Measurements from ENCODE around the gene FBXO21.
"Not testable (repeated sequence)": the region's sequence is repeated elsewhere in the genome, so short reads cannot be mapped to it uniquely, and the experiment has no call there.

FBXO21 gene

DNA sequence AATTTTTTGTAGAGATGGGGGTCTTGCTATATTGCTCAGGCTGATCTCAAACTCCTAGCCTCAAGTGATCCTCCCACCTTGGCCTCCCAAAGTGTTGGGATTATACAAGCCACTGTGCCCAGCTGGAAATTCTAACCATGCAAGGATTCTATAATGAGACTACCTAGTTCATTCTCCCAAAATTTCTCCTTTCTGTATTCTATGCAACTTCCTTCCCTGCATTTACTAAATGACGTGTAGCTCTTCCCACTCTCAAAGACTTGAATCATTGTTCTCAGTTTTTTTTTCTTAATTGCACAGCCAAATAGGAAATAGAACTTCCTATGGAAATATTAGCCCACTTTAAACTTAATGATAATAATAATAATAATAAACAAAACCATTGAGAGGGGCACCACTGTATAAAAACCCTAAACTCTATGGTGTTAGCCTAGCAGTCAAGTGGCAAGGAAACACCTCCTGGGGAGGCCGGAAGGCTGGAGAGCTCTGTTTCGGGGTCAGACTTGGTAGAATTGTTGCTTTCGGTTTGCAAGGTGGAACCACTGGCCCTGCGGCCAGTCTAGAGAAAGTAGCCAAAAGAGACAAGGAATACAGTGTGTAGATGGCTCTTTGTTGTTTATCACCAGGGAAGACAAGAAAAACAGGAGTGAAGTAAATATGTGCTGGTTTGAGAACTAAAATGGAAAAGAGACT, 51.1 kb downstream of the FBXO21 start:
- no peak for DNase-seq

DNA sequence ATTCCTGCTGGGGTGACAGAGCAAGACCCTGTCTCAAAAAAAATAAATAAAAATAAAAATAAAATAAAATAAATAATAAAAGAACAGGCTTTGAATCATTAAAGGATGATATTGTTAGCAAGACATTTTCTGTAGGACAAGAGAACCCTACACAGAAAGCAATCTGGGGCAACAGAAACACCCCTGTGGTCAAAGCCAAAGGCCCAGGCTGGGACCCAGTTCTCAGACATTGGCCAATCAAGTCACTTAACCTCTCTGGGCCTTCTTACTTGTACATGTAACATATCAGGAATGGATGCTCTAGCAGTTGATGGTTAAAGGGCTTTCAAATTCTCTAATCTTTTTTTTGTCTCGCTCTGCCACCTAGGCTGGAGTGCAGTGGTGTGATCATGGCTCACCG, 55.5 kb downstream of the FBXO21 start:
- no peak for DNase-seq

DNA sequence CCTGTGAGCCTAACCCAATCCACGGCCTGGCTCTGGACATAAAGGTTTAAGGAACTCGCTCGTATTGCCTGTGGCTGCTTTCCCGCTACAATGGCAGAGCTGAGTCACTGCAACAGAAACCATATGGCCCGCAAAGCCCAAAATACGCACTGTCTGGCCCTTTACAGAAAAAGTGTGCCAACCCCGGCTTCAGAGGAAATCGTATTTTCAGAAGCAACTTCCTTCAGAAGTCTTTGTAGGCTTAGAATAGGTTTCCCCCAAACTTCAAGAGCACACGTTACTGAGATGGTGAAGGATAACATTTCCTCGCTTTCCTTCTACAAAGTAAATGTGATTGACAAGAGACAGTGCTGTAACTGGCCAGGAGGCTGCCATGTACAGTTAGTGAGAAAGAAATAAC, 56.2 kb downstream of the FBXO21 start:
- peak in 4 of 5 donors; percentile 19 to 86 (median 34) for DNase-seq

DNA sequence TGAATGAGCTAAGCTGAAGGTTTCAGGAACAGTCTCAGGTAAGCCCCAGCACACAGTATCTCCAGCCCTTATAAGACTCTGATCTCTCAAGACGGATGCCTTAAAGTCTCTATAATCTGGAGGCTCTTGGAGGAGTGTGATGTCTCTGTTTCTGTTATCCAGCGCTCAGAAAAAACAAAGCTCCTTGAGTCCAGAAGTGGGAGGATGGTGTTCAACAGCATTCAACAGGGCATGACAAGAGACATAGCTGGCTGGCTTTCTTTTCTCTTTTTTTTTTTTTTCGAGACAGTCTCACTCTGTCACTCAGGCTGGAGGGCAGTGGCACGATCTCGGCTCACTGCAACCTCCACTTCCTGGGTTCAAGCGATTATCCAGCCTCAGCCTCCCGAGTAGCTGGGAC, 59.5 kb downstream of the FBXO21 start:
- no peak for DNase-seq

DNA sequence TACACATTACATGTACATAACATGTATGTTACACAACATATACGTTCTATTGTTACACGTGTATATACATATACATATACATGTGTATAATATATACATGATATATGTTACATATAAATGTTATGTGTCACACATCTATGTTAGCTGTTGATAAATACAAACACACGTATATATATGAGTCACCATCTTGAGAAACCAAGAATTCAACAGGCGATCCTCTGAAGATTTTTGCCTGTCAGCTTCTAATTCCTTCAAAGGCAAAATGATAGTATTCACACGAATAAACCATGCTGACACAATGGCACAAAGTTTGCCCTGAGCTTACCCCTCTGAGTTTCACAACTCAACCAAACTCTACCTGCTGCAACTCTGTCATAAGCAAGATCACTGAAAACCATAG, 60.9 kb downstream of the FBXO21 start:
- DNase-seq: no peak

DNA sequence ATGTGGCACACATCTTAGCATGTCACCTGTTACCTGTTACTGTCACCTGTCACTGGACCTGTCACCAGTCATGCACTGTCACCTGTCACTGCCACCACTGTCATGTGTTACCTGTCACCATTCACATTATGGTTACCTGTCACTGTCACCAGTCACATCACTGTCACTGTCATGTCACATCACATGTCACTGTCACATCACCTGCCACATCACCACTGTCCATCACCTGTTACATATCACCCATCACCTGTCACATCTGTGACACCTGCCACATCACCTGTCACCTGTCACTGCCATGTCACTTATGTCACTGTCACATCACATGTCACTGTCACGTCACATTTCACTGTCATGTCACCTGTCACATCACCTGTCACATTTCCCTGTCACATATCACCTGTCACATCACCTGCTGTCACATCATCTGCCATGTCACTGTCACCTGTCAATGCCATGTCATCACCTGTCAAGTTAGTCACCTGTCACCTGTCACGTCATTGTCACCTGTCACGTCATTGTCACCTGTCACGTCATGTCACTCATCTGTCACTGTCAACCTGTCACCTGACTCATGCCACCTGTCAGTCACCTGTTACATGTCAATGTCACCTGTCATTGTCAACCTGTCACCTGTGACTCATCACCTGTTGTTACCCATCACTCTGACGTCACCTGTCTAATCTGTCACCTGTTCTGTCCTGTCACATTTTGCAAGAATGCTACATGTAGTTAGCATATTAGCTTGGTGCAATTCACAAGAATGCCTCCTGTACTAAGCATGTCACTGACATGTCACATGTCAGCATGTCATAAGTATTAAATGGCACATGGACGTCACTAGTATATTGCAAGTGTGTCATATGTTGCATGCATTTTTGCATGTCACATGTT, 62.1 kb downstream of the FBXO21 start:
- no peak for DNase-seq

DNA sequence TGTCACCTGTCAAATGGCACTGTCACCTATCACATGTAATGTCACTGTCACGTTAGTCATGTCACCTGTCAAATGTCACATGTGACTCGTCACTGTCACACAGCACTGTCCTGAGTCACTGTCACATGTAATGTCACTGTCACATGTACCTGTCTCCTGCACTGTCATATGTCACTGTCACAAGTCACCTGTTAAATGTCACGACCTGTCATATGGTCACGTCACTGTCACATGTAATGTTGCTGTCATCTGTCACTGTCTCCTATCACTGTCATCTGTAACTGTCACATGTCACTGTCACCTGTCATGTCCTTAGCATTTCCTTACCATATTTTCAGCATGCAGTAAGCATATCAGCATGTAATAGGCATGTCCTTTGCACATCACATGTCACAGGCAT, 63.9 kb downstream of the FBXO21 start:
- DNase-seq: no peak

DNA sequence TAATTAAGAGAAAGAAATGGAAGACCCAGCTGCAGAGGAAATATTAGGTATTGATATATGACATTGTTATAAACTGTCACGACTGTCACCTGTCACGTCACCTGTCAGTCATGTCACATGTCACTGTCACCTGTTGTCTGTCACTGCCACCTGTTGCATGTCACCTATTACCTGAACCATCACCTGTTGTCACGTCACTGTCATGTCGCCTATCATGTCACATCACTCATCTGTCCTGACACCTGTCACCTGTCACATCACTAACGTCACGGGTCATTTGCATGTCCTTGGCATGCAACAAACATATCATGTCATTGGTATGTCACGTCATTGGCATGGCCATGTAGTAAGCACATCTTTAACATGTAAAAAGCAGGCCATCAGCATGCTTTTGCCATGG, 64.5 kb downstream of the FBXO21 start:
- no peak for DNase-seq

DNA sequence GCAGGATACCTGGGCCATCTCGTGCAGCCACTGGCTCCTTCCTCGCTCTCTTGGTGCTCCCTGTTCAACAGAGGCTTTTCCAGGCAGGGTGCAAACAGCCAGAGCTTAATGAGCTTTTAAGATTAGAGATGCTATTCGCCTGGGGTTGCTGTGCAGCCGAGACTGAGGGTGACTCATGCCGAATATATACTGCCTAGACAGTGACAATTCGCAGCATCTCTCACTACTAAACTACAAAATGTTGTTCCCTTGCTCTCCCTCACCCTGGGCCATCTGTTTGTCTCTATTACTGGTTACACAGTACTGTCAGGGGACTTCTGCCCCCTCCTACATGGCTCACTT, 65.0 kb downstream of the FBXO21 start:
- DNase-seq: no peak

DNA sequence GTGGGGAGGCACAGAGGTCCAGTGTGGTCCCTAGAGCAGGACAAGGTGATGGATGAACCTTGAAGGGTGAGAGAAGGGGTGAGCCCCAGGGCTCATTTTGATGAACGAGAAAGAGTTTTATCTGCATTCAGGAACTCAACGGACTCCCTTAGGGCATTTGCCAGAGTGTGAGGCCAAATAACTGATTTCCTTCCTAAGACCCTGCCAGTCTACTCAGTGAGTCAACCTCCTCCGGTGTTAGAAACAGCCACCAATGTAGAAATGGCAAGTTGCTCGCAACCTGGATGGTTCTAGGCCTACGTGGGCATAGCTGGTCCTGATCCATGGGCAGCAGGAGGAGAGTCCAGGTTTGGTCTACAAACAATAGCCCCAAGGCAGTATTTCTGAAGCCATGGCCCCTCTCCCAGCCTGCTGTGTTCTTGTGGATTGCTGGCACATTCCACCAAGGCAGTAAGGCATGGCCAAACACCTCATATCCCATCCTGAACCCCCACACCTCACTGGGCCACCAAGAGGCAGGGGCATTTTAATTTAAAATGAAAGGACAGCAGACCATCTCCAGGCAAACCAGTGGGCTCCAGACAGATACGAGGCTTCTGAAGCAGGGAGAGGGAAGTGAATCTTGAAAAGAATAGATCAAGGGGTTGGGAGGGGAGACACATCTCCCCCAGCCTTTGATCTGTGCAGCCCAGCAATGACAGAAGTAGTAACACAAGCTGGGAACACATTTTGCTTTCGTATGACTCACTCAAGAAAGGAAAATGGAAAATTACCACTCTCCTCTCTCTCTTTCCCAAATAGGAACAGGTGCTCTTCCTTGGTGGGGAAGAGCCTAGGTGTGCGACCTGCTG, 65.6 kb downstream of the FBXO21 start:
- no peak for DNase-seq

DNA sequence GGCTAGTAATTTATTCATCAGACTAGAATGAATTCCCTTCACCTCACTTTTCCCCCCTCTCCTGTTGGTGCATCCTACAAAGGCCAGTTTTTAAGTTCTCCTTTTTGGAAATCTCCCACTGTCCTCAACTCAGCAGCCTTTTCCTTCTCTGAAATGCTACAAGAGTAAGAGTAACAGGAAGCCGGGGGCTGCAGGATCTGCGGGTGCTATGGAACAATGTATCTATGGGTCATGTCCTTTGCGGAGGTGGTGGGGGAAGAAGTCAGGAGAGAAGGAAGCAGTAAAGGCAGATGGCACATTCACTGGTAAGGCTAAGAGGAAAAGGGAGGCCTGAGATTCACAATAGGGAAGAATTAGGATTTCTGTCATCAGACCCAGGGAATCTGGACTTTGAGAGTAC, 68.8 kb downstream of the FBXO21 start:
- no peak for DNase-seq

DNA sequence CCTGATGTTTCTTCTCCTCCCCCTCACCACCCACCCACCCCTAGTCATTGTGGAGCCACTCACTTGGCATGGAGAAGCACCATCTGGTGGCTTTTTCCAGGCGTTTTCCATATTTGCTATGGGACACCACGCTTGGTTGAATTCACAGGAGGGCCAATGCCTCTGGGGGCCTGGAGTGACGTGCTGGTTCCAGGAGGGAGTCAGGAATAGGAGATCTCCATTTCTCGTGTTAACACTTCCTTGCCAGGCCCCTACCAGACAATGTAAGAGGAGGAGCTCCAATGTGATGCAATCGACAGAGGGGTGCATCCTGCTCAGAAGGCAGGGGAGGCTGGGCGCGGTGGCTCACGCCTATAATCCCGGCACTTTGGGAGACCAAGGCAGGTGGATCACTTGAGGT, 69.5 kb downstream of the FBXO21 start:
- no peak for DNase-seq

DNA sequence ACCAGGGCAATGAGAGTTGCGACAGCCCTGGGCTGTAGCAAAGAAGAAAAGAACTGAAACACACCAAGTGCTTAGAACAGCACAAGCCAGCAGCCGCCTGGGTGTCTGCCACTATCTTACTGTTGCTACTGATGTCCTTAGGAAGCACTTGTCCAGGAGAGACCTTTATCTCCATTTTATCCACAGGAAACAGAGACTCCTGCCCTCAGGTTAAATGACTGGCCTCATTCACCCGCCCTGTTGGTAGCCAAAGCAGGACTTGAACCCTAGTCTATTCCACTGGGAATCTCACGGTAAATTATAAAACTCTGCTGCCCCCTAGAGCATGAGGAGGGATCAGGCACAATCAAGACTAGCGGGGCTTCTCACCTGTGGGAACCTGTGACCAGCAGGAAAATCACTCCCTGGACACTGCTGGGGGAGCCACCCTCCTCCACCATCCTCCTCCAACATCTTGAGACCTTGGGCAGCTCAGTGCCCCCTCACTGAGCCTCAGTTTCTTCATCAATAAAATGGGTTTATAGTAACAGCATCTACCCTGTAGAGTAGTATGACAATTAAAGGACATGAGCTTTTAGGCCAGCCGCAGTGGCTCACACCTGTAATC, 70.6 kb downstream of the FBXO21 start:
- DNase-seq: peak in 2 of 5 donors; percentile 7 to 17

DNA sequence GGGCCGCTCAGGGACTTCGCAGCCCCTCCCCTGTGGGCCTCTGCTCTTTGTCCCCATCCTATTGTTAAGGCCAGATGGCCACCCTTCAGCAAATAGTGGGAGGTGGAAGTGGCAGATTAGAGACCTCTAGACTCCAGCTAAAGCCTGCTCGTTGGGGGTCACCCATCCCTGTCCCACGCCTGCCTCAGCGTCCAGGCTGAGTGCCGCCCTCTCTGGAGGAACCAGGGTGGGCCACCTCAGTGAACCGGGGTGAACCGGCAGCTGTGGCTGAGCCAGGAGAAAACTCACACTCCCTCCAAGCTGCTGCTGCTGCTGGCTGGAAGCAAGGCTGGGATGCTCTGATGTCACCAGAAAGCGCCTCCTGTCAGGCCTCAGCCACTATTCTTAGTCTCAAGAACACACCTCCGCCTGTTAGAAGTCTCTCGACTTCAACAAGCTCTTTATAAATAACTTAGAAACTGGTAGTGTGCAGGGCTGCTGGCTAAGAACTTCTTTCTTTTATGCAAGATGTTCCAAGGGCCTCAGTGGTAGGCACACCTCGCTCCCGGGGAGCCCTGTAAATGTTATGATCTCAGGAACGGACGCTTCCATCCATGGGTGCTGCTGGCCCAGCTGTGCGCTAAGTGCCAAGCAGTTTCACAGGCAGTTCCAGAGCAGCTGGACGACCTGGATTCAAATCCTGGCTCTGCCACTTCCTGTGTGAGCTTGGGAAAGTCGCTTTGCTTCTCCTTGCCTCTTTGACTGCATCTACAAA, 71.3 kb downstream of the FBXO21 start:
- DNase-seq: no peak

DNA sequence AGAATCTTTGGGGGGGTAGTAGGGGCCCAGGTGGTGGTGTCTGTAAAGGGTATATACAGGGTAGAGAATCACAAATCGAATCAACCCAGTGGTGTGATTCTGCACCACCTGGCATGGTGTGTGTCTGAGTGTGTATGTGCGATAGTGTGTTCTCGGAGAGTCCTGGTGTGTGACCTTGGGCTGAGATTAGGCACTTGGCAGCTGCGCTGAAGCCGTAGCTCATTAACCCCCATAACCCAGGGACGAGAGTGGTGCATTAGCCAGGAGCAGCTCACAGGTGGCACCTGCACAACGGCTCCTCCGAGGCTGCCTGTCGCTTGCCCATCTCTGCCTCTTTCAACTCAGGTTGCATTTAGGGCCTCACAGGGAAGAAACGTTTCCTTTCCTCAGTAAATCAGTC, 75.5 kb downstream of the FBXO21 start:
- no peak for DNase-seq

DNA sequence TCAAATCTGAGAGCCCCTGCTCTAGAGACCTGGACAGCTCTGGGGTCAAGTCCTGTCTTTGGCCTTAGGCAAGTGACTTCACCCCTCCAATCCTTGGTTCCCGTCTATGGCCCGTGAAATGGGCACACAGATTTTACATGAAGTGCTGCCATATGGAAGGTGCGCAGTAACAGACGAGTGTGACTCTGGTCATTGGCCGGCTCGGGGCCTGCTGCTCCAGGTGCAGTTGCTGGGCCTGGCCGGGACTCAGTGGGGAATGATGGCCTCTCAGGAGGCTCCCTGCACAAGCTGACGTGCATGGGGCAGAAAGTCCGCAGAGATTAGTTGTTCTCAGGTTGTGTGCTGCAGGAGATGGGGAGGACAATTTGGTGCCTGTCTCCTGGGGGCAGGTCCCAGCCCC, 77.0 kb downstream of the FBXO21 start:
- no peak for DNase-seq

DNA sequence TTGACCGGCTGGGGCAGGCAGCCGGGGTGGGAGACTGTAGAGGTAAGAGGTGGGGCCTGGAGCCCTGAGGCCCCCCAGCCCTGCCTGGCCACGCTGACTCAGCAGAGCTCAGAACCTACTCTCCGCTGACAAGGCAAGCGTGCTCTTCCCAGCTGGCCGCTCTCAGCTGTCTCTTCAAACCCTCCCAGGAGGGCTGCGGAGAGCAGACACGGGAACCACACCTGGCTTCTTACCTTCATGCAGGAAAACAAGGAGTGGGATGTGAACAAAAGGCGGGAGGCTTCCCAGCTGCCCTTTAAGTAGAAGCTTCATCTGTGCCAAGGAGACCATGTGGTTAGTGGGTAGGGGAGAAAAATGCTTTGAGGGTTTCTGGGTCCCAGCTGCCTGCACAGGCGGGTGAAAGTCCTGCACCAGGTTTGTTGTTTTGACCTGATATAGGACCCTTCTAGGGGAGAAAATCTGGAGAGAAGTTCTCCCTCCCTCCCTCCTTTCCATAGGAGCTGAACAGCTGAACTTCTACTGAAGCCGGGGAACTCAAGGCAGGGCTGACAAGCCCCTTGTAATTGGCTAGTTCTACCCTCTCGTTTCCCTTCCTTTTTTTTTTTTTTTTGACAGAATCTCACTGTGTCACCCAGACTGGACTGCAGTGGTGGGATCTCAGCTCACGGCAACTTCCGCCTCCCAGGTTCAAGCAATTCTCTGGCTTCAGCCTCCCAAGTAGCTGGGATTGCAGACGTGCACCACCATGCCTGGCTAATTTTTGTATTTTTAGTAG, 78.3 kb downstream of the FBXO21 start:
- DNase-seq: no peak

DNA sequence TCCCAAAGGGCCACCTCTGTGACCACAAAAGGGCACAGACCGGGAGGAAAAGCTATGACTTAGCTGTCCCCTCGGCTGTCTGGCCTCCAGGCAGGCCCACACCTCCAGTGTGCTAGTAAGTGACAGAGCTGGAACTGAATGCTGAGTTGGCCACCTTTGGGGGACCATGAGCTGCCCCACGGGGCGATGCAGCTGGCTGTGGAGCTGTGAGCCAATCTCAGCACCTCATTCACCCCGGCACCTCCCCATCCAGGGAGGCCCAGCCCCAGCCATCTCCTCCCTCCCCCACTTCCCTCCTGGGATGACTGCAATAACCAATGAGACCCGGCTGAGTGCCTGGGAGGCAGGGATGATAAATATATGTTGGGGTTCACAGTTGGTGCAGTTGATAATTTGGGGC, 78.9 kb downstream of the FBXO21 start:
- no peak for DNase-seq

DNA sequence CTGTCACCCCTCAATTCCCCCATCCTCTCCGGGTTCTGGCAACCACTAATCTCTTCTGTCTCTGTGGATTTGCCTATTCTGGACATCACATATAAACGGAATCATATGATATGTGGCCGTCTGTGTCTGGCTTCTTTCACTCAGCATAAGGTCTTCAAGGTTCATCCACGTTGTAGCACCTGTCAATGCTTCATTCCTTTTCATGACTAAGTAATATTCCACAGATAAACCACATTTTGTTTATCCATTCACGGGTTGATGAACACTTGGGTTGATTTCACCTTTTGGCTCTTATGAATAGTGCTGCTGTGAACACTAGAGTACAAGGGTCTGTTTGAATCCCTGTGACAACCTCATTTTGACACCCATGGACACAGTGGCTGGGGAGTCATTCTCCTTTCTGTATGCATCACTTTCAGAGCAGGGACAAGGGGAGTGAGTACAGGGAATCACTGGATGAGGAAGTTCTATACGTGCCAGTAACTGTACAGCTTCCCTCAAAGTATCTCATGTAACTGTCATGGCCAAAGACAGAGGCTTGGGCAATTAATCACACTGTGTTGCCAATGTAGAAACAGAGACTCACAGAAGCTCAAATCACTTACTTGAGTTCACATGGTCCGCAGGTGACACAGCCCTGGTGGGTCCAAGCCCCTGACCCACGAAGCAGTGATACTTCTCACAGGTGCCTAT, 80.2 kb downstream of the FBXO21 start:
- DNase-seq: no peak

DNA sequence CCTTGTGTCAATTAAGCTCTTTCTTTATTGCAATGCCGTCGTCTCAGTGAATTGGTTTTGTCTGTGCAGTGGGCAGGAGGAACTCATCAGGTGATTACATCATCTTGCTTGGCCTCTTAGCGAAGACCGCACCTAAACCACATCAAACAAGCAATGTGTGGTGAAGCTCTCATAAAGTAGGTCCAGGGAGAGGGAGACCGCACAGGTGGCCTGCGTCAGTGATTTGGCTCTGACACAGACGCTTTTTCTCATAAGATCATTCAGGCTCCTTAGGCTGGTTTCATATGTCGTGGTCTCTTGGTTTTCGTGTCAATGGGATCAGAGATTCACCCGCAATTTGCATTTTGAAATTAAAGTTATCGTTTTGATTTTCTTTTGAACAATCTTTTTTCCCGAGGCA, 84.4 kb downstream of the FBXO21 start:
- peak in 4 of 5 donors; percentile 16 to 72 (median 32) for DNase-seq

DNA sequence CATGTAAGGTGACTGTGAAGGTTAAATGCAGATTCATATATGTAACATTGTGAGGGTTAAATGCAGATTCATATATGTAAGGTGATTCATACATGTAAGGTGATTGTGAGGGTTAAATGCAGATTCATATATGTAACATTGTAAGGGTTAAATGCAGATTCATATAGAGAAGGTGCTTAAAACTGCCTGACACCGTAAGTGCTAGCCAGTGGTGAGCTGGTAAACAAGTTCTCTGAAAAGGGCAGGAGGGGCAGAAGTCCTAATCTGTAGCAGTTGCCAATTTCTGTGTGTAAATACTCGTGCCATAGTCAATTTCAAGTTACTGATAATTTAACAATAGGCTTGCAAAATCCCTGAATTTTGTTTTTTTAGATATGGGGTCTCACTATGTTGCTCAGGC, 86.3 kb downstream of the FBXO21 start:
- not testable (repeated sequence) for DNase-seq

All from T-helper 1 cell (primary cell).